Inferior parietal cortex (tissue), 1 donor: ENCODE measurements around the gene TTC27.
"Not testable (repeated sequence)": the region's sequence is repeated elsewhere in the genome, so short reads cannot be mapped to it uniquely, and the experiment has no call there.

Source experiments
- DNase-seq: peaks from one replicate; pipeline ENCODE4 v3.0.0-alpha.2; 2016; ENCODE audit errors: extremely low spot score

TTC27 gene

GRCh38 chr2:32627814-32628579 is at the start of gene TTC27:
TSS of gene TTC27 (plus strand) at chr2:32628050. CDS start at chr2:32628293, 243 bp downstream.
- peak; percentile 95 for DNase-seq

DNA sequence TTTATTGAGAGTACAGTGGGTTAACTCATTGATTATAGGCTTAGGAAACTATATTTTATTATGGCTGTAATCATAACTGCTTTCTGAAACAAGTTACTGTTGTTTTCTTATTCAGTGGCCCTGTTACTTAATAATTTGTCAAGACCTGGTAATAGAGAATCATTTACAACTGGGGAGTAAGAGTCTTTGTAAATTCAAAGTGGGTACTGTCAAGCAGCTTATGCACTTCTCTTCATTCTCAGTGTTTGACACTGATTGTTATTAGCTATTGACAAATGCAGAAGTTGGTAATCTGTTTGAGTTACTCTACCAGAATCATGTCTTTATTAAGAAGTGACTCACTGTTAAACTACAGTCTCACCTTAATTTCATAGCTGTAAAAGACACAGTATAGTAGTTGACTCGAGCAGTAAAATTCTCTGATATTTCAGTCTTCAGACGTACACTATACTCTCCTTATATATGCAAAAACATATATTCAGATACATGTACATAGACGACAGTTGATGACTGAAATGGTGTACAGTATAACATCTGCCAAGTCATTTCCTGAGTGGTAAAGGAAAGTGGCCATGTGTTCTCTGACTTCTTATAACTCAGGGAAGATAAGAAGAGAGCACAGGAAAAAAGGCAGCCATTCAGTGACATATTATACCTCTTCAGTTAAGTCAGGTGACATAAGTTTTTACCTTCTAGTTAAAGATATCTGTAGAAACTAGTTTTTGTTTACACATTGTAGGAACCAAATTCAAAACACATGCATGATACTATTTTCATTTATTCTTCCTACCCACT is 36.0 kb upstream of the TTC27 start:
- no peak for DNase-seq

DNA sequence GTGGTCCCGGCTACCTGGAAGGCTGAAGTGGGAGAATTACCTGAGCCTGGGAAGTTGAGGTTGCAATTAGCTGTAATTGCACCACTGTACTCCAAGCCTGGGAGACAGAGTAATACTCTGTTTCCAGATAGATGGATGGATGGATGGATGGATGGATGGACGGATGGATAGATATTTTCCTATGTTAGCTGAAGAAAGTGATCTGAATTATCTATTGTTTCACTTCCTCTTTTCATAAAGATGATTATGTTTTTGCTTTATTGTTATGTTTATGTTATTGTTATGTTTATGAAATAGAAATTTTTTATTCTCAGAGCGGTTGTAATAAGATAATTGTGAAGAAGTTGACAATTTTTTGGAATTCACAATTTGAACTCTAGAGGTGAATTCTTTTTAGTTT is 33.3 kb upstream of the TTC27 start:
- DNase-seq, result no peak

GRCh38 chr2:32611366-32611765 is 16.5 kb upstream of the TTC27 start:
- no peak for DNase-seq

- no peak for DNase-seq
These were observed 16.1 kb upstream of the TTC27 start for GRCh38 chr2:32611771-32612170.

GRCh38 chr2:32614084-32614483 is 13.8 kb upstream of the TTC27 start:
- DNase-seq, result no peak

GRCh38 chr2:32617599-32618189 is 10.2 kb upstream of the TTC27 start:
- DNase-seq, result no peak

GRCh38 chr2:32622570-32623310 is 5.1 kb upstream of the TTC27 start:
- no peak for DNase-seq

- DNase-seq, result no peak
These were observed 4.5 kb upstream of the TTC27 start for GRCh38 chr2:32623311-32623706.

DNA sequence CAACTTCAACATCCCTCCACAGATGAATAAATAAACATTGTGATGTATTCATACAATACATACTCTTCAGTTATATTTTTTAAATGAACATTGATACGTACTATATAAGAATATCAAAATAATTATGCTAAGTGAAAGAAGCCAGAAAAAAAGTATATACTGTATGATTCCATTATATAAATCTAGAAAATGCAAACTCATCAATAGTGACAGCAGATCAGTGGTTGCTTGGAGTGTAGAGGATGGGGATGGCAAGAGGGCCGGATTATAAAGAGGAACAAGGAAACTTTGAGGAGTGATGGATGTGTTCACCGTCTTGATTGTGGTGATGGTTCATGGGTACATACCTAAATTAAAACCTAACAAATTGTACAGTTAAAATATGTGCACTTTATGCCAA is 3.0 kb upstream of the TTC27 start:
- DNase-seq, result no peak

DNA sequence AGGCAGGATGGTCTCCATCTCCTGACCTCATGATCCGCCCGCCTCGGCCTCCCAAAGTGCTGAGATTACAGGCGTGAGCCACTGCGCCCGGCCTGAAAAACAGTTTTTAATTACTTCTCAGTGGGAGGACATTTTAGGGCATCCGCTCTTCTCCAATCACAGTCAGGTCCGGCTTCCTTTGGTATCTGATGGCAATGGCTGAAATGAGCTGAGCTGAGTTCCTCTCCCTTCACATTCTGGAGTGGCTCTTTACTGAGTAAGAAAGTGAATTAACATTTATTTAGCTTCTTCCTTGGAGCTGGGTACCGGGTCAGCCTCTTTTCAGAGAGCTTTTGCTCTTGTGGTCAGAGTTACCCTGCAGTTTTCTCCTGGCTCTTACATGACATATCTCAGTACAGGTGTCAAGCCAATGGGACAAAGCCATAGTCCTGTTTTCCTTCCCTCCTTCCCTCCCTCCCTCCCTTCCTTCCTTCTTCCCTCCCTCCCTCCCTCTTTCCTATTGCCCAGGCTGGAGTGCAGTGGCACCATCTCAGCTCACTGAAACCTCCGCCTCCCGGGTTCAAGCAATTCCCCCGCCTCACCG is 1.1 kb upstream of the TTC27 start:
- DNase-seq, result no peak

GRCh38 chr2:32627441-32627813 is 423 bp upstream of the TTC27 start:
- DNase-seq, result peak; percentile 44

- DNase-seq, result no peak
These were observed 4.2 kb downstream of the TTC27 start for GRCh38 chr2:32632089-32632488.

GRCh38 chr2:32633040-32633439 is 5.2 kb downstream of the TTC27 start:
- DNase-seq, result no peak

DNA sequence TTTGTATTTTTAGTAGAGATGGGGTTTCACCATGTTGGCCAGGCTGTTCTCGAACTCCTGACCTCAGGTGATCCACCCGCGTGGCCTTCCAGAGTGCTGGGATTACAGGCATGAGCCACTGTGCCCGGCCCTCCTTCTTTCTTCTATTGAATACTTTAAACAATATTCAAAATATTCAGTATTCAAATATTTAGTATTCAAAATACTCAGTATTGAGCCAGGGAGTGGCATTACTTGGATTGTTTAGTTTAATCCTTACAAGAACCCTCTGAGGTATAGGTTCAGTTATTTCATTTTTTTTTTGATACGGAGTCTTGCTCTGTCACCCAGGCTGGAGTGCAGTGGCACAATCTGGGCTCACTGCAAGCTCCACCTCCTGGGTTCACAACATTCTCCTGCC is 10.7 kb downstream of the TTC27 start:
- not testable (repeated sequence) for DNase-seq

- no peak for DNase-seq
These were observed 13.3 kb downstream of the TTC27 start for GRCh38 chr2:32641180-32641579.

DNA sequence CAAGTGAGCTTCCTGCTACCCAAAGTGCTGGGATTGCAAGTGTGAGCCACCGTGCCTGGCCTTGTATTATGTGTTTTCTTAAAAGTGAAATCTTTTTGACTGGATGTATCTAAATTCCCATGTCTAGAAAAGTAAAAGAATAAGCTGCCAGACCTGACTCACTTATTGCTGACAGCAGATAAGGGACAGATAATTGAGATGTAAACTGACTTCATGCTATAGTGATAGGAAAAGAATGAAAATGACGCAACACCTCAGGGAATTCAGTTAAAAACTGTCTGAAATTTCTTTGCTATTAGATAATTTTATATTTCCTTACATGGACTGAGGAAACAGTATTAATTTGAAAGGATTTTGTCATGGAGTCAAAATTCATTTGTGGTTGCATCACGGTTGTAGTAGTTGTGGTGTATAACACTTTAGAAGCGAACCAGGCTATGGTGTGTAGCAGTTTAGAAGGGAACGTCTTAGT is 19.4 kb downstream of the TTC27 start:
- DNase-seq, result no peak

GRCh38 chr2:32652555-32653209 is 24.8 kb downstream of the TTC27 start:
- DNase-seq, result no peak

DNA sequence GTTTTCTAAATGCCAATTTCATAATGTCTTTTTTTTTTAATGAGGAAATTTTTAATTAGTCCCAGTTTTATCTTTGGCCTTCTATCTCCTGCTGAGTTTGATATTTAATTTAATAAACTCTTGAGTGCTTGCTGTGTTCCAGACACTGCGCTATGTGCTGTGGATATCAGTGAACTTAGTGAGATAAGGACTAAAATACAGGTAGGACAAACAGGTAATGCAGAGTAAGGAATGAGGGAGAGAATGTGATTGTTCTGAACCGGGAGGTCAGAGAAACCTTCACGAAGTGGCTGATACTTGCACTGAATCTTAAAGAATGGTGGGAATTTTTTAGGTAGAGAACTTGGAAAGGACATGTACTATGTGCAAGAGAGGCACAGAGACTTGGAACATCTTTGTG is 28.2 kb downstream of the TTC27 start:
- DNase-seq, result no peak

DNA sequence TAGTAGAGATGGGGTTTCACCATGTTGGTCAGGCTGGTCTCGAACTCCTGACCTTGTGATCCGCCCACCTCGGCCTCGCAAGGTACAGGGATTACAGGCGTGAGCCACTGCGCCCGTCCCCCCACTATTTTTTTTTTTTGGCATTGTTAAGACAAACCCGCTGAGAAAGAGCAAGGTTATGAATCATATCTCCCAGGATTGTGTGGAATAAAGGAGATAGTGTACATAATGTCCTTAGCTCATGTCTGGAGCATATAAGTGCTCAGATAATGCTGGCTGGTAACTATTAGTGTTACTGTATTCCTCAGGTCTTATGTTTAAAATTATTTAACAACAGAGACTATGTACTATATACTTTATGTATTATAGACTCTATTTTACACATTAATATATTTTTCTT is 36.0 kb downstream of the TTC27 start:
- DNase-seq, result no peak

DNA sequence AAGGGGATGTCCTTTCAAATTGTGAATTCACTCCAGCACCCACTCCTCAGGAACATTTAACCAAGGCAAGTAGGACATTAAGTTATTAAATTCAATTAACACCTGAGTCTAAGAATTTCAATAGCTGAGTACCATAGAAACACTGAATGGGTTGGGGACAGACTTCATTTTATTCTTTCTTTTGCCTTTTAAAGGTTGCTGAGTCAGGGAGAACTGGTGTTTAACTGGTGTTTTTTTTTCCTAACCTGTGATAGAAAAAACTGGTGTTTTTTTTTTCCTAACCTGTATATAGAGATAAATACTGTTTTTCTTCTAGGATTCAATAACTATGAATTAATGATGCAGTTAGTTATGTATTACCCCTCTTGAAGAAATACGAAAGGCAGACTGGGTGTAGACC is 38.9 kb downstream of the TTC27 start:
- no peak for DNase-seq
